Measurements from ENCODE around the gene TENM4. TPM values are rescaled to one million over a fixed set of nuclear protein-coding genes. Genes with fewer than 3 reads are reported as not detected.

Gene TENM4
- total and polyA plus RNA-seq, 2 of the 13 experiments (the other 11 are each of a cell fraction or from before 2014, with no cell fraction given) = not detected

GRCh38 chr11:78912778-78913177, 528.1 kb downstream of the TENM4 start (continued):
- TF ChIP-seq GLMP (CRISPR knock-in tag; IDR thresholded peaks at IDR 0.05; ENCODE audit: borderline replicate concordance) (no peak), ZNF235 (CRISPR knock-in tag; IDR thresholded peaks at IDR 0.05; ENCODE audit: borderline replicate concordance) (no peak), ZNF101 (CRISPR knock-in tag; IDR thresholded peaks at IDR 0.05; ENCODE audit: borderline replicate concordance, low read depth) (no peak), MXD3 (CRISPR knock-in tag; IDR thresholded peaks at IDR 0.05) (no peak), FOSL2 (CRISPR knock-in tag; IDR thresholded peaks at IDR 0.05) (no peak), ETV6 (CRISPR knock-in tag; conservative IDR thresholded peaks at IDR 0.05) (no peak), PTBP1 (IDR thresholded peaks at IDR 0.05; ENCODE audit: low read depth, low read length, poor library complexity, severe bottlenecking) (no peak)

GRCh38 chr11:78910322-78910721, 530.5 kb downstream of the TENM4 start:
- ChIA-PET POLR2A (no interaction called here), CTCF (ENCODE audit: low intra/inter-chr PET ratio, low total read pairs) (no interaction called here)
- H3K4me1 ChIP-seq (ENCODE audit: insufficient read depth, low read length) = no peaks in the 10 kb centered on the region
- H3K27me3 ChIP-seq (ENCODE audit: control insufficient read depth in 1 of 2, insufficient read depth in 2 of 2, low read length in 2 of 2) = peaks cover 0 to 7% of the 10 kb centered on the region in 2 experiments; a peak in 2 of 5 replicates
- FAIRE-seq (no peak), DNase-seq (ENCODE audit: low spot score) (no peak), ATAC-seq (no peak)
- H3K9ac ChIP-seq (ENCODE audit: insufficient read depth, low read depth, low read length) = no peak overlapping the region
- no peaks in the 10 kb centered on the region for H3K9me3 ChIP-seq (ENCODE audit: low read length)
- 15% methylated on average over 4 of the region's 4 CpGs for WGBS (ENCODE audit: low lambda C conversion rate)
- H3K36me3 ChIP-seq (replicated peaks in 1 of 2; ENCODE audit: control insufficient read depth in 1 of 2, insufficient read depth in 2 of 2, low read length in 2 of 2) = no peaks in the 10 kb centered on the region
- no TSS peak for BruUV-seq (replicated peaks)
- H4K20me1 ChIP-seq (ENCODE audit: insufficient read depth, low read length) = no peaks in the 10 kb centered on the region
- H3K79me2 ChIP-seq (ENCODE audit: insufficient read depth, low read length) = no peaks in the 10 kb centered on the region
- no peak overlapping the region for H3K27ac ChIP-seq (ENCODE audit: extremely low read length, insufficient read depth, low read length)
- no peak overlapping the region for H3K4me2 ChIP-seq (ENCODE audit: low read depth, low read length)
- intact Hi-C loops (cut with micrococcal nuclease; ENCODE audit: unreplicated experiment) = loop anchor here (5.0 kb wide), 1 partner anchor 667 kb away; no protein-coding TSS in a partner anchor
- H3K4me3 ChIP-seq (replicated peaks in 1 of 3; ENCODE audit: insufficient read depth in 1 of 3, low read depth in 2 of 3, low read length in 3 of 3) = no peak overlapping the region
- in situ Hi-C loops (cut with HindIII; ENCODE audit: extremely low pct_ligation_motif_present, low pct_unique_long_range_greater_than_20kb) = no loop called here
- no peak overlapping the region for H2AFZ ChIP-seq (ENCODE audit: low read length)
- no peak for TF ChIP-seq ZNF777 (CRISPR knock-in tag; IDR thresholded peaks at IDR 0.05)
- TF ChIP-seq ZNF317 (CRISPR knock-in tag; IDR thresholded peaks at IDR 0.05) = no peak
- no peak for TF ChIP-seq ZSCAN30 (CRISPR knock-in tag; IDR thresholded peaks at IDR 0.05)
- no peak for TF ChIP-seq ONECUT2 (CRISPR knock-in tag; IDR thresholded peaks at IDR 0.05)
- no peak for TF ChIP-seq ZMAT3 (CRISPR knock-in tag; conservative IDR thresholded peaks at IDR 0.05)
- TF ChIP-seq TSC22D2 (CRISPR knock-in tag; IDR thresholded peaks at IDR 0.05; ENCODE audit: borderline replicate concordance) = no peak
- no peak for TF ChIP-seq ZNF687 (CRISPR knock-in tag; IDR thresholded peaks at IDR 0.05)
- no peak for TF ChIP-seq NFE2L2 (IDR thresholded peaks at IDR 0.05; ENCODE audit: low read length)

Data from HepG2 (cell line).